Loucy (cell line): ENCODE data around the gene DAD1.

Source experiments
- H2AFZ ChIP-seq: fragments of 200-600 bp; sonication (generic); 2 replicates; pipeline ENCODE4 v1.6.0; 2016; ENCODE audit warnings: antibody characterized with exemption, mild to moderate bottlenecking, low read length, moderate library complexity
- H3F3A ChIP-seq: fragments of 200-600 bp; 2 replicates; pipeline ENCODE4 v1.6.0; 2016; ENCODE audit warnings: antibody characterized with exemption, low read depth, mild to moderate bottlenecking
- H3K27me3 ChIP-seq: fragments of 200-600 bp; sonication (generic); 2 replicates; pipeline ENCODE4 v1.6.1; 2014; ENCODE audit warnings: low read length, mild to moderate bottlenecking; ENCODE audit not compliant: insufficient read depth, poor library complexity, severe bottlenecking
- H3K36me3 ChIP-seq: fragments of 200-600 bp; sonication (generic); 2 replicates; pipeline ENCODE4 v1.6.1; 2016; ENCODE audit warnings: low read length; ENCODE audit not compliant: insufficient read depth
- H3K4me1 ChIP-seq: fragments of 200-600 bp; sonication (generic); 2 replicates; pipeline ENCODE4 v1.5.1; 2014; ENCODE audit warnings: low read length, mild to moderate bottlenecking; ENCODE audit not compliant: insufficient read depth, poor library complexity, severe bottlenecking
- H3K4me2 ChIP-seq: fragments of 200-600 bp; sonication (generic); 2 replicates; pipeline ENCODE4 v1.6.0; 2014; ENCODE audit warnings: antibody characterized with exemption, low read length, low read depth, mild to moderate bottlenecking; ENCODE audit not compliant: poor library complexity, severe bottlenecking
- H3K4me3 ChIP-seq: fragments of 200-600 bp; sonication (generic); 2 replicates; pipeline ENCODE4 v1.5.1; 2014; ENCODE audit warnings: low read length, mild to moderate bottlenecking, mixed read lengths; ENCODE audit not compliant: poor library complexity, severe bottlenecking
- H3K79me2 ChIP-seq: fragments of 200-600 bp; sonication (generic); 2 replicates; pipeline ENCODE4 v1.6.1; 2014; ENCODE audit warnings: low read length; ENCODE audit not compliant: insufficient read depth
- H3K9ac ChIP-seq: fragments of 200-600 bp; sonication (generic); 2 replicates; pipeline ENCODE4 v1.6.0; 2014; ENCODE audit warnings: mild to moderate bottlenecking, low read depth, low read length, moderate library complexity; ENCODE audit not compliant: poor library complexity, severe bottlenecking
- H3K9me2 ChIP-seq: fragments of 200-600 bp; sonication (generic); replicated peaks from 2 replicates; pipeline ENCODE4 v1.6.1; 2016; ENCODE audit warnings: low read depth, low read length, mixed read lengths
- H3K9me3 ChIP-seq: fragments of 200-600 bp; sonication (generic); 2 replicates; pipeline ENCODE4 v1.6.1; 2014; ENCODE audit warnings: mild to moderate bottlenecking, antibody characterized with exemption, low read length, low read depth; ENCODE audit not compliant: insufficient read depth
- H4K20me1 ChIP-seq: fragments of 200-600 bp; sonication (generic); 2 replicates; pipeline ENCODE4 v1.6.0; 2014; ENCODE audit warnings: antibody characterized with exemption, low read length, mild to moderate bottlenecking; ENCODE audit not compliant: insufficient read depth, poor library complexity, severe bottlenecking
- CTCF ChIP-seq: fragments of 200-600 bp; sonication (generic); conservative IDR thresholded peaks from 2 replicates; pipeline ENCODE4 v1.5.1; 2014; ENCODE audit warnings: mild to moderate bottlenecking, antibody characterized with exemption, low read length
- EZH2phosphoT487 ChIP-seq: fragments of 200-600 bp; IDR thresholded peaks from 2 replicates; pipeline ENCODE4 v1.6.1; 2018; ENCODE audit warnings: antibody characterized with exemption, mild to moderate bottlenecking, moderate library complexity, borderline replicate concordance

Gene DAD1

GRCh38 chr14:22587247-22587646 is 1.8 kb downstream of the DAD1 start:
- H3K4me2 ChIP-seq, result peak overlapping the region; percentile 94
- H3F3A ChIP-seq, result peaks cover 8% of the 10 kb centered on the region
- H3K9me3 ChIP-seq, result no peaks in the 10 kb centered on the region
- H3K4me3 ChIP-seq, result peak overlapping the region; percentile 87
- peaks cover 14% of the 10 kb centered on the region for H4K20me1 ChIP-seq
- peaks cover 47% of the 10 kb centered on the region for H3K4me1 ChIP-seq
- no peaks in the 10 kb centered on the region for H3K27me3 ChIP-seq
- TF ChIP-seq EZH2phosphoT487, result no peak
- no peak for TF ChIP-seq CTCF
- H3K9me2 ChIP-seq, result no peaks in the 10 kb centered on the region
- H3K36me3 ChIP-seq, result no peaks in the 10 kb centered on the region
- peaks cover 58% of the 10 kb centered on the region for H3K79me2 ChIP-seq
- no peak overlapping the region for H2AFZ ChIP-seq
- H3K9ac ChIP-seq, result peak overlapping the region; percentile 91

GRCh38 chr14:22583994-22584393 is 5.0 kb downstream of the DAD1 start:
- Histone ChIP-seq H3K9me2 (no peaks in the 10 kb centered on the region), H3K27me3 (no peaks in the 10 kb centered on the region), H4K20me1 (peaks cover 14% of the 10 kb centered on the region), H3K4me3 (no peak overlapping the region), H3K4me1 (peaks cover 47% of the 10 kb centered on the region), H3K79me2 (peaks cover 58% of the 10 kb centered on the region), H3K9ac (peak overlapping the region; percentile 14), H3K4me2 (peak overlapping the region; percentile 53), H3K9me3 (no peaks in the 10 kb centered on the region), H3F3A (peaks cover 5% of the 10 kb centered on the region), H2AFZ (no peak overlapping the region), H3K36me3 (no peaks in the 10 kb centered on the region)
- no peak for TF ChIP-seq CTCF
- TF ChIP-seq EZH2phosphoT487, result no peak

GRCh38 chr14:22580625-22581024 is 8.4 kb downstream of the DAD1 start:
- Histone ChIP-seq H4K20me1 (no peaks in the 10 kb centered on the region), H3K4me1 (peaks cover 26% of the 10 kb centered on the region), H3K4me2 (no peak overlapping the region), H3K27me3 (no peaks in the 10 kb centered on the region), H3K9me2 (no peaks in the 10 kb centered on the region), H3K4me3 (no peak overlapping the region), H3K9me3 (no peaks in the 10 kb centered on the region), H3K79me2 (peaks cover 30% of the 10 kb centered on the region), H3F3A (peaks cover 5% of the 10 kb centered on the region), H3K36me3 (no peaks in the 10 kb centered on the region), H3K9ac (no peak overlapping the region), H2AFZ (no peak overlapping the region)
- TF ChIP-seq CTCF (no peak), EZH2phosphoT487 (no peak)
